Activated CD8-positive, alpha-beta T cell treated with anti-CD3 and anti-CD28 coated beads for 36 hours (primary cell): ENCODE measurements around the gene SYNPR. TPM values are rescaled to one million over a fixed set of nuclear protein-coding genes. Genes with fewer than 3 reads are reported as not detected.

Experiments
- ATAC-seq: fragments of 200-7000 bp; cut with Tn5 transposase; one replicate; pipeline ENCODE4 v1.10.0; 2021; ENCODE audit warnings: mild to moderate bottlenecking, moderate library complexity
- CTCF ChIA-PET: fragments of 350-600 bp; sonication (Branson Sonifier 250); formaldehyde crosslinking; loops from one replicate; lab custom pipeline; 2021; ENCODE audit warnings: antibody characterized with exemption; lab: Charles Lee
- POLR2A ChIA-PET: fragments of 350-600 bp; sonication (Branson Sonifier 250); formaldehyde crosslinking; loops from one replicate; lab custom pipeline; 2021; ENCODE audit warnings: antibody characterized with exemption; lab: Charles Lee
- DNase-seq: peaks from one replicate; pipeline ENCODE4 v3.0.0-alpha.2; 2020
- H3K27ac Mint-ChIP-seq: one replicate; pipeline ENCODE4 v1.8.0; 2021; ENCODE audit warnings: mild to moderate bottlenecking, mixed read lengths
- H3K27me3 Mint-ChIP-seq: one replicate; pipeline ENCODE4 v1.8.0; 2021; ENCODE audit warnings: mixed read lengths
- H3K36me3 Mint-ChIP-seq: one replicate; pipeline ENCODE4 v1.8.0; 2021; ENCODE audit warnings: low read depth, mixed read lengths
- H3K4me1 Mint-ChIP-seq: one replicate; pipeline ENCODE4 v1.8.0; 2021; ENCODE audit warnings: low read depth, mixed read lengths
- H3K4me3 Mint-ChIP-seq: one replicate; pipeline ENCODE4 v1.8.0; 2021; ENCODE audit warnings: mild to moderate bottlenecking, moderate library complexity, mixed read lengths
- H3K9me3 Mint-ChIP-seq: one replicate; pipeline ENCODE4 v1.8.0; 2021; ENCODE audit warnings: mixed read lengths
- intact Hi-C: fragments of 100-400 bp; cut with micrococcal nuclease; formaldehyde crosslinking; loops from one replicate; pipeline ENCODE4 v1.10.0; 2022
- total RNA-seq, 2 experiments: library from RNA; stranded (reverse); gene quantifications; one replicate each; pipeline ENCODE4 v1.2.3, GENCODE V29; 2021
- TF ChIP-seq, protein P1 (sequence below): fragments of 200-600 bp; IDR thresholded peaks from one replicate; pipeline ENCODE4 v1.8.0; 2022; ENCODE audit warnings: antibody characterized with exemption, mild to moderate bottlenecking

The SYNPR gene
- total RNA-seq, 2 experiments from 2014 or later, result not detected

DNA sequence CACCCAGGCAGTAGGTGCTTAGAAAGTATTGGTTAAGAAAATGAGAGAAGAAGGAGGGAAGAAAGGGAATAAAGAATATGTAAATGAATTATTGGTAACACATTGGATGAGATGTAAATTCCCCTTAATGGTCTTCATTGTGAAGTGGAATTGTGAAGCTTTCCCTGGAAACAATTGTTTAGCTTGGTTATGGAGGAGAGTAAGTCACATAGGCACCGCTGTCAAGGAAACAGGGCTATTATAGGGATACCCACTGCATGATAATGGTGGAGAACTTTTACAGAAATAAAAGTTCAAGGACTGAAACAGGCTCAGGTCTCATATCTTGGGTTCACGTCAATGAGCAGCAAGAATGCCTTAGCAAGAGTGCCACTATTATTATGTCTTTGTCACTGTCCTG is 9.5 kb downstream of the SYNPR start:
- DNase-seq, result no peak
- ChIA-PET CTCF (no interaction called here), POLR2A (no interaction called here)
- ATAC-seq, result no peak
- Mint-ChIP-seq H3K4me1 (no peaks in the 10 kb centered on the region), H3K4me3 (no peak overlapping the region), H3K9me3 (no peaks in the 10 kb centered on the region), H3K27me3 (no peaks in the 10 kb centered on the region), H3K36me3 (no peaks in the 10 kb centered on the region), H3K27ac (no peak overlapping the region)
- TF ChIP-seq, protein P1, sequence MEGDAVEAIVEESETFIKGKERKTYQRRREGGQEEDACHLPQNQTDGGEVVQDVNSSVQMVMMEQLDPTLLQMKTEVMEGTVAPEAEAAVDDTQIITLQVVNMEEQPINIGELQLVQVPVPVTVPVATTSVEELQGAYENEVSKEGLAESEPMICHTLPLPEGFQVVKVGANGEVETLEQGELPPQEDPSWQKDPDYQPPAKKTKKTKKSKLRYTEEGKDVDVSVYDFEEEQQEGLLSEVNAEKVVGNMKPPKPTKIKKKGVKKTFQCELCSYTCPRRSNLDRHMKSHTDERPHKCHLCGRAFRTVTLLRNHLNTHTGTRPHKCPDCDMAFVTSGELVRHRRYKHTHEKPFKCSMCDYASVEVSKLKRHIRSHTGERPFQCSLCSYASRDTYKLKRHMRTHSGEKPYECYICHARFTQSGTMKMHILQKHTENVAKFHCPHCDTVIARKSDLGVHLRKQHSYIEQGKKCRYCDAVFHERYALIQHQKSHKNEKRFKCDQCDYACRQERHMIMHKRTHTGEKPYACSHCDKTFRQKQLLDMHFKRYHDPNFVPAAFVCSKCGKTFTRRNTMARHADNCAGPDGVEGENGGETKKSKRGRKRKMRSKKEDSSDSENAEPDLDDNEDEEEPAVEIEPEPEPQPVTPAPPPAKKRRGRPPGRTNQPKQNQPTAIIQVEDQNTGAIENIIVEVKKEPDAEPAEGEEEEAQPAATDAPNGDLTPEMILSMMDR, result no peak
- intact Hi-C loops, result no loop called here

DNA sequence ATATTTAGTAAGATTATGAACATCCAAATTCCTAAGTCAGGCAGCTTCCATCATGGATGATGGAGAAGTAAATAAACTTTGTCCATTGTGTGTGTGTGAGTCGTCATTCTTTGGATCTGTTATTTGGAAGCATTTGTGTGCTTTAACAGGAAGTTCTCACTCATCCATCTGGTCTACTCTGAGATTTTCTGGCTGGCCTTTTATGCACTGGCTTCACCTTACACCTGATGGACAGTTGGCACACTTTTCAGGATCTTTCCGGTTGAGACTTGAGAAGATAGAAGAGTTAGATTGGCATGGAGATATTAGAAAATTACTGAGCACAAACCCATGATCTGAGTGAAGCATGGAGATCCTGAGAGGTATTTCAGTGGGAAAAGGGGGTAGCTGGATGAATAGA is 12.6 kb downstream of the SYNPR start:
- no peaks in the 10 kb centered on the region for H3K9me3 Mint-ChIP-seq
- H3K4me3 Mint-ChIP-seq, result no peak overlapping the region
- no peaks in the 10 kb centered on the region for H3K36me3 Mint-ChIP-seq
- H3K27ac Mint-ChIP-seq, result no peak overlapping the region
- TF ChIP-seq, protein P1, result no peak
- CTCF ChIA-PET, result interaction anchor here (1.9 kb wide), 1 partner anchor 60 kb away, joined by 4 read pairs; no protein-coding TSS in a partner anchor
- intact Hi-C loops, result no loop called here
- H3K27me3 Mint-ChIP-seq, result no peaks in the 10 kb centered on the region
- H3K4me1 Mint-ChIP-seq, result no peaks in the 10 kb centered on the region
- POLR2A ChIA-PET, result no interaction called here
- DNase-seq, result no peak
- no peak for ATAC-seq

DNA sequence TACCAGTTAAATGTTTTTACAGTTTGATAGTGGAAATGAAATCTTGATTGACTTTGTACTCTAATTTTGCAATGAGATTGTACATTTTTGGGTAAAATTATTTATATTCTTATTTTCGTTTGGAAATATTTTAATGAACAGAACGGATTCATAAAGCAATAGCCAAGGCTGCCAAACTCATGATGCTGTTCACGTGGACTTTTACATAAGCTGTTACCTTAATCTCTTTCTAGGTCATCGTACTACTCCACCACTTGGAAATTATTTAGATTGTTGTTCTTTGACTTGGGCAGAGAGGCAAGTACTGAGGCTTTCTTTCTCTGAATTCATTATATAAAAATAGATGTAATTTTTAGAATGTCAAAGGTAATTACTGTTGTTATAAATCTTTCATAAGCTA is 16.2 kb downstream of the SYNPR start:
- H3K27me3 Mint-ChIP-seq, result no peaks in the 10 kb centered on the region
- no peaks in the 10 kb centered on the region for H3K9me3 Mint-ChIP-seq
- no peak overlapping the region for H3K27ac Mint-ChIP-seq
- intact Hi-C loops, result no loop called here
- DNase-seq (no peak), ATAC-seq (no peak)
- CTCF ChIA-PET, result no interaction called here
- H3K4me3 Mint-ChIP-seq, result no peak overlapping the region
- H3K36me3 Mint-ChIP-seq, result no peaks in the 10 kb centered on the region
- H3K4me1 Mint-ChIP-seq, result no peaks in the 10 kb centered on the region
- POLR2A ChIA-PET, result no interaction called here
- TF ChIP-seq, protein P1, result no peak

DNA sequence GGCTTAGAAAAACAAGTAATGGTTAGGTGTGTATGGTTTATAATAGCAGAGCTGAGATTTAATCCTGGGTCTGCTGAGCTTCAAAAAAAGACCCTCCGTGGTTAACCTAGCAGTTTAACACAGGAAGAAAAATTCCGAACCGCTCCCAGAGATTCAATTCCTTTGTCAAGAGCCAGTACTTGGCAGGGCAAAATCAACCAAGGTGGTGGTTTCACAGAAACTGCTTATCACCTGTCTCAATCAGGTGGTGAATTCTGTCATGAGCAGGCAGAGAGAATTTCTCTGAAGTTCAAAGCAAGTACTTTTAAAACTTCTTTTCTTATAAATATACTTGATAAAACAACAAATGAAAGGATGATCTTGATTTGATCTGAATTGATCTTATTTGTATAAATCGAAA is 17.2 kb downstream of the SYNPR start:
- Mint-ChIP-seq H3K4me3 (no peak overlapping the region), H3K36me3 (no peaks in the 10 kb centered on the region), H3K27me3 (no peaks in the 10 kb centered on the region), H3K27ac (no peak overlapping the region), H3K9me3 (no peaks in the 10 kb centered on the region), H3K4me1 (no peaks in the 10 kb centered on the region)
- TF ChIP-seq, protein P1, result no peak
- ATAC-seq (no peak), DNase-seq (no peak)
- POLR2A ChIA-PET, result no interaction called here
- CTCF ChIA-PET, result no interaction called here
- intact Hi-C loops, result no loop called here

DNA sequence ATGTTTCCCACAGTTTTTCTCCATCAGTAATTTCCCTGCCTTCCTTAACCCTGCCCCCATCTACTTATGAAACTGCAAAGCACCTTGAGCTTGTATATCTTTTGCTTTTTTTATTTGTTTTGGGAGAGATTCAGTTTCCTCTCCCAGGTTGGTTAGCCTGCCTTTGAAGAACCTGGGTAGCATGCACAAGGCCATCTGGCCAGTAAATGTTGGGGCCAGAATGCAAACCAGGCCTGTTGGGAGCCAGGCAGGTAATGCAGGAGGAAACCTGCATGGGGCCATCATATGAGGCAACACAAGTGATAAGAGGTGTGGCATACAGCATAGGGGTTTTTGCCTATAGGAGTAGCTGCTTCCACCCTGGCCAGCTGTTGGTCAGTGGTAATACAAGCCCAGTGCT is 17.7 kb downstream of the SYNPR start:
- no peak for DNase-seq
- no peak for ATAC-seq
- no peak overlapping the region for H3K27ac Mint-ChIP-seq
- H3K36me3 Mint-ChIP-seq, result no peaks in the 10 kb centered on the region
- ChIA-PET POLR2A (no interaction called here), CTCF (interaction anchor here (1.3 kb wide), 1 partner anchor 16 kb away, joined by 5 read pairs; no protein-coding TSS in a partner anchor)
- H3K4me1 Mint-ChIP-seq, result no peaks in the 10 kb centered on the region
- intact Hi-C loops, result no loop called here
- H3K9me3 Mint-ChIP-seq, result no peaks in the 10 kb centered on the region
- TF ChIP-seq, protein P1, result no peak
- no peaks in the 10 kb centered on the region for H3K27me3 Mint-ChIP-seq
- no peak overlapping the region for H3K4me3 Mint-ChIP-seq
